DND-41 (cell line): ENCODE measurements around the gene FBXO5.

Source experiments
- EZH2 ChIP-seq: IDR thresholded peaks from 3 replicates; pipeline ENCODE4 v1.6.1; 2012; ENCODE audit warnings: borderline replicate concordance, low read depth, mild to moderate bottlenecking, moderate library complexity, low read length, inconsistent platforms; ENCODE audit not compliant: severe bottlenecking
- TF ChIP-seq, protein P1 (sequence below): IDR thresholded peaks from 2 replicates; pipeline ENCODE4 v1.5.1; 2012; ENCODE audit warnings: borderline replicate concordance, low read length, moderate library complexity, mild to moderate bottlenecking; ENCODE audit not compliant: poor library complexity, severe bottlenecking; ENCODE audit errors: extremely low read depth

DNA sequence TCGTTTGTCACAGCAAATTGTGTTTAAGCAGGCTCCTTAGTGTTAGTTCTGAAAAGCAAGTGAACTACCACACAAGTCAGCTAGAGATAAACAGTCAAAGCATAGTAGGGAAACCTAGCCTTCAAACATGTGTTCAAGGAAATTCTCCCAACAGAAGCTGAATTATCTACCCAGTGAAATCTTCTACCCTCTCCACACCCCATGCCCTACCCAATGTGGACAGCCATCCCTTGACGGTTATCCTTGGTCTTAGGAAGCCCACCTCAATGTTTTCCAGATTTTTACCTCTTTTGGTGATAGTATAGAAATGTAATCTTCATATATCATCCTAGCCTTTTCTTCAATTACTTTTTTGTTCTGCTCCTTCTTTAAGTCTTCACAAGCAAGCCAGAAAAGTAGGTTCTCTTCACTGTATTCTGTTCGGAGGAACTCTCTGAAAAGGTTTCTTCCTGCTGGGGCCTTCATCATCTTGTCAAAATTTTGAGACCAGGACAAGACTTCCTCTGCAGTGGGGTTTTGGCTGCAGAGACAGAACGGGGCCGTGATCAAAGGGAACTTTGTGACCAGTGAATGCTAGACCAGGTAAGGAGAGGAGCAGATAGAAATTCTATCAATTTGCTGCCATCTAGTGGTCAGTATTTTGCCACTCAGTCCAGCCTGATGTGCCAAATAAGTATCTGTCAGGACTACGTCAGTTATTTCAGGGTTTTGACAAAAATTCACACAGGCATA lies 41.3 kb upstream of the FBXO5 start:
- TF ChIP-seq, protein P1, sequence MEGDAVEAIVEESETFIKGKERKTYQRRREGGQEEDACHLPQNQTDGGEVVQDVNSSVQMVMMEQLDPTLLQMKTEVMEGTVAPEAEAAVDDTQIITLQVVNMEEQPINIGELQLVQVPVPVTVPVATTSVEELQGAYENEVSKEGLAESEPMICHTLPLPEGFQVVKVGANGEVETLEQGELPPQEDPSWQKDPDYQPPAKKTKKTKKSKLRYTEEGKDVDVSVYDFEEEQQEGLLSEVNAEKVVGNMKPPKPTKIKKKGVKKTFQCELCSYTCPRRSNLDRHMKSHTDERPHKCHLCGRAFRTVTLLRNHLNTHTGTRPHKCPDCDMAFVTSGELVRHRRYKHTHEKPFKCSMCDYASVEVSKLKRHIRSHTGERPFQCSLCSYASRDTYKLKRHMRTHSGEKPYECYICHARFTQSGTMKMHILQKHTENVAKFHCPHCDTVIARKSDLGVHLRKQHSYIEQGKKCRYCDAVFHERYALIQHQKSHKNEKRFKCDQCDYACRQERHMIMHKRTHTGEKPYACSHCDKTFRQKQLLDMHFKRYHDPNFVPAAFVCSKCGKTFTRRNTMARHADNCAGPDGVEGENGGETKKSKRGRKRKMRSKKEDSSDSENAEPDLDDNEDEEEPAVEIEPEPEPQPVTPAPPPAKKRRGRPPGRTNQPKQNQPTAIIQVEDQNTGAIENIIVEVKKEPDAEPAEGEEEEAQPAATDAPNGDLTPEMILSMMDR: peak; percentile 86
- TF ChIP-seq EZH2: no peak
